ENCODE results near the gene PTTG1IP.

PTTG1IP gene

DNA sequence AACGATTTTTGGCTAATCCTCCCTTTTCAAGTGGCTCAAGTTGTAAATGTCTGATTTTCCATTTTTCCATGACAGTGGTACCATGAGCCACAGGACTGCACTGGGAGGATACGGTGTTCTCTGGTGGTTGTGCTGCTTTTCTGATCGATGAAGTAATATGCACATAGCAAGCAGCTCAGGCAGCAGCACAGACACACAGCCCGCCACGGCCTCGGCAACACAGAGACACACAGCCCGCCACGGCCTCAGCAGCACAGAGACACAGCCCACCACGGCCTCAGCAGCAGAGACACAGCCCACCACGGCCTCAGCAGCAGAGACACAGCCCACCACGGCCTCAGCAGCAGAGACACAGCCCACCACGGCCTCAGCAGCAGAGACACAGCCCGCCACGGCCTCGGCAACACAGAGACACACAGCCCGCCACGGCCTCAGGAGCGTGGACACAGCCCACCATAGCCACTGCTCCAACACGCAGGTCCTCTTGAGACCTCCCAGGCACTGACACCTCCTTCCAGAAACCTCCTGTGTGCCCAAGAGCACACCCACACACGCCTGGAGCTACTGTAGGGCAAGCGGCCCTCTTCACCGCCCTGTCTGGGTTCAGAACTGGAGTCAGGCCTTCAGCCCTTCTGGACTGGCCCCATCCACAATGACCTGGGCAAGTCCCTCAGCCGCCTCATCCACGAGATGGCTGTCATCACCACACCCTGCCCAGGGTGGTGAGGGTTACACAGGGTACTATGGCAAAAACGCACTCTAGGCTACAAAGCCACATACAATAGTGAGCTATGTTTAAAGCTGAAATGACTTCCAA lies 10.4 kb downstream of the PTTG1IP start:
- no peak for DNase-seq (ENCODE audit: low read depth)

GRCh38 chr21:44858791-44859190 lies 14.7 kb downstream of the PTTG1IP start:
- no peak for DNase-seq (ENCODE audit: low read depth)

- DNase-seq (ENCODE audit: low read depth): no peak
Measured at GRCh38 chr21:44858291-44858690, 15.2 kb downstream of the PTTG1IP start.

GRCh38 chr21:44857127-44857892 lies 16.2 kb downstream of the PTTG1IP start:
- no peak for DNase-seq (ENCODE audit: low read depth)

DNA sequence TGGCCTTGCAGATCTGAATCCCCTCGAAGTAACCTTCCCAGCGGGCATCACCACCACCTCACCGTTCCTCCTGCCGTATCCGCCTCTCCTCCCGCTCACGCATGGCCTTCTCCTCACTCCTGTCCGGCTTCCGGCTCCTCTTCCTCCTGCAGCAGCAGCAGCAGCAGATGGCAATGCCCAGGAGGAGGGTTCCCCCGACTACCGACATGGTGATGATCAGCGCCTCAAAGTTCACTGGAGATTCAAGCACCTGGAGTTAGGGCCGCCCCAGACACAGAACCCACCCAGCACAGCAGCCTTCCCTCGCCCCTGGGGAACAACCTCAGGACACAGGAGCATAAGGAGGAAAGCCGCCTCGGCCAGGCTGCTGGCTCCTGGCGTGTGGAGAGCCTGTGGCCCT lies 17.4 kb downstream of the PTTG1IP start:
- DNase-seq (ENCODE audit: low read depth): no peak

- no peak for DNase-seq (ENCODE audit: low read depth)
Measured at GRCh38 chr21:44855572-44855971, 17.9 kb downstream of the PTTG1IP start.

DNA sequence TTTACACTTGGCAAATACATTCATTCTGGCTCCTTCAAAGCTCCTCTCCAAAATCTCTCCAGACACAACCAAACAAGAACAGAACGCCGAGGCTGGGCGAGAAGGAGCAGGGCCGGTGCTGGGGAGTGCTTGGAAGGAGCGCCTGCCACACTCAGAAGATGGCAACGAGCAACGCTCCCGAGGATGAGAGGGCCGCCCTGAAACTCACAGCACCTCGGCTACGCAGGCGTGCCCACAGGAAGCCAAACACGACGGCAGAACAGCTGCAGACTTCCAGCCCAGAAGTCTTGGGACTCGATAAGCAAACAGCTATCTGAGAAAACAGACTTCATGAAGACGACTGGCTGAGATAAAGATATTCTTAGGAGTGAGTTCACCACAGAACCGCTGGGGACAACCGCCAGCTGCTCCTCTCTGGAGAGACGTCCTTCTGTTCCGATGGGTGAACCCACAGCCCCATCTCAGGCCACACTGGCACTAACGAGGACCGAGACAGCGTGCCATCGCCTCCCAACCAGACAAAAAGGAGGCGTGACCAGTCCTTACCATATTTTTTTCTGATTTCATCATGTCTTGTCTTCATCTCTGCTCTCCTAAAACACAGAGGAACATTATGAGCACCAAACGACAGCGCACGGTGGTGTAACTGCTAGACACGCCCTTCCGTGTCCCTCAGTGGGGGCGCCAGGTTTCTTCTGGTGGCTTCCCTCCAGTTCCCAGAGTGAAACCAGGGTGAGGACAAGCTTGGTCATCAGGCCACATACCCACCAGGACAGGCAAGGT lies 18.6 kb downstream of the PTTG1IP start:
- no peak for DNase-seq (ENCODE audit: low read depth)

DNA sequence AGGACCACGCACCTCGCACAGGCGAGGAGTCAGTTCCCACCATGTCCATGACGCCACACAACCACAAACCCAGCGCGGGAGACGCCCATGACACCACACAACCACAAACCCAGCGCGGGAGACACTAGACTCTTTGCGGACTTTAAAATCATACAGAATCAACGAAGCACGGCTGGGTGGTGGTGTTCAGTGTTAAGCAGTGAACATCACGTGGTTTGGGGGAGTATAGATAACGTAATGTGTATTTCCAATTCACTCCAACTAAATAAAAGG lies 19.2 kb downstream of the PTTG1IP start:
- no peak for DNase-seq (ENCODE audit: low read depth)

GRCh38 chr21:44853601-44854390 lies 19.7 kb downstream of the PTTG1IP start:
- DNase-seq (ENCODE audit: low read depth): no peak

DNA sequence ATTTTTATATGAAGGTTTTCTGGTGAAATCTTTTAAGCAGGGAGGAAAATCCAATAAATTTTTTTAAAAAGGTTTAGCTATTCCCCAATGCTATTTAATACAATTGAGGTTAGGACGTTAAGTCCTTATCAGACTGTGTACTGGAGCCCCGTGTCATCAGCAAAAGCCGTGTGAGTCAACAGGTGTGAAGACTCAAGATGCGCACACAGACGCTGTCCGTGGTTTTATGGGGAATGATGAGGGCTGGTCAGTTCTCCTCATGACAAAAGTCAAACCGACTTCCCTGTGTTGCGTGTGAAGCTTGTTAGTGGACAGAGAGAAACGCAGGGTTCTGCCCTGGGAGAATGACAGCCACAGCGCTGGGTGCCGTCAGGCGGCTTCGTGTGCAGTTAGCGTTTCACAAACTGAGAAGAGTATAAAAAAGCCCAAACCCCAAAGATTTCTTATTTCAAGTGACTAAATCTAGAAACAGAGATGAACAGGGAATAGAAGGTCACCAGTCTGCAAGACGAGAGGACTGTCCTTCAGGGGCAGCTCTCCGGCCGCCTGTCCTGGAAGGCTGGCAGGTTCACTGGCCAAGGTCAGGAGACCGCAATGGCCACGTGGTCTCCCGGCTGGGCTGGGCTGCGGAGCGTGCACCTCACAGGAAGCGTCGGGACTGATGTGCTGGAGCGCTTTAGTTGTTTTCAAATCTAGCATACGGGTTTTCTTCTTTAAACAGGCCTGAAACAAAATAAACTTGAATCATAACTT lies 22.4 kb downstream of the PTTG1IP start:
- DNase-seq (ENCODE audit: low read depth): no peak

DNA sequence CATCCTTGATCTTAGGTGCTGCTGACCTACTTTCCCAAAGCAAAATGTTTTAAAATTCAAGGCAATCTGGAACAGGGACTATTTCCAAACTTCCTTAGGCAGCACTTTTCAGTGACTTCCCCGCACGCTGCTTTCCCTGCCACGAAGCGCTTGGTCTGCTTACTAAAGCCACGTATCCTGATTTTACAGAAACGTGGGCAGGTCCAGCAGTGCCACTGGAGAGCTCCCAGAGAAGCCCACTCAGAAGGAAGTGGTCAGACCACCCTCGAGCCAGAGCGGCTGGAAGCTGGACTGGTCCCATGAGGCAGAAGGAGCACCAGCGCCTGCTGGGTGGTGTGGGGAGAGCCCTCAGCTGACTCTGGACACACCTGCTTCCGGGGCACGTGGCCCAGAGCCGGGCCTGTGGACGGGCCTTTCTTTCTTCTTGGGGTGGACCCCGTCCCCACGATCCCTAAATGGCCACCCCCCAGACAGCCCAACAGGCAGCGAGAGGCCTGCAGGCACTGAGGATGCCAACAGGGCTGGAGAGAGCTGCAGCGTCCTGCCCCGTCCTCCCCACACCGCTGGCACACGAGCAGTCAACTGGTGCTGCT lies 23.2 kb downstream of the PTTG1IP start:
- no peak for DNase-seq (ENCODE audit: low read depth)

- no peak for DNase-seq (ENCODE audit: low read depth)
Measured at GRCh38 chr21:44849616-44850130, 23.8 kb downstream of the PTTG1IP start.

GRCh38 chr21:44848821-44849521 lies 24.5 kb downstream of the PTTG1IP start:
- DNase-seq (ENCODE audit: low read depth): no peak

DNA sequence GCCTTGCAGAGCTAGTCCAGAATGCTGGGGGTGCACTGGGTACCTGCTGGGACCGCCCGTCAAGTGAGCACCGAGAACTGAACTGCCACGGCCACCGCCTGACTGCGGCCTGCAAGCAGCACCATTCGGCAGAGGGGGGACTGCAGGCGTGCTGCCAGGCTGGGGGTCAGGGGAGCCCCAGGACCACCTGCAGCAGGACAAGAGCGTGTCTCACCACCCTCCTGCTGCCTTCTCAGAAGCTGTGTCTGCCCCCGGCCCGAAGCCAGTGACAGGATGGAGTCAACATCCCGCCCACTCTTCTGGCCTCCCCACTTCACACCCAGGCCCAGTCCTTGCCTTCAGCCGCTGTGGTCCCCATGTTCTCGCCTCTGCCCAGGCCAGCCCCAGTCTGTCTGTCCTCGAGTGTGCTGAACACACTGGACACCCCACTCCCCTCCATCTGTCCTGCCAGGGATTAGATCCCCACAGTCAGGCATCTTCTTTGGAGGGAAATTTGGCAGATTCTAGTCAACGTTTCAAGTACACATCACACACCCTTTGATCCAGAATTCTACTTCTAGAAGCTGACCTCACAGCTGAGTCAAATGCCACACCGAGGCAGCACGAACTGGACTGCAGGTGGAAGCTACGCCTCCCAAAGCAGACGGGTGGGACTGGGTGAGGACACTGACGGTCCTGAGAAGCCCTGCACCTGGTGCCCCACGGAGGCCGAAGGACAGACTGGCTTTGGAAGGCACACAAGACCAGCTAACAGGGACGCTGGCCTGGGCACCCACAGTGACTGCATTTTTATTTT lies 26.0 kb downstream of the PTTG1IP start:
- no peak for DNase-seq (ENCODE audit: low read depth)

DNA sequence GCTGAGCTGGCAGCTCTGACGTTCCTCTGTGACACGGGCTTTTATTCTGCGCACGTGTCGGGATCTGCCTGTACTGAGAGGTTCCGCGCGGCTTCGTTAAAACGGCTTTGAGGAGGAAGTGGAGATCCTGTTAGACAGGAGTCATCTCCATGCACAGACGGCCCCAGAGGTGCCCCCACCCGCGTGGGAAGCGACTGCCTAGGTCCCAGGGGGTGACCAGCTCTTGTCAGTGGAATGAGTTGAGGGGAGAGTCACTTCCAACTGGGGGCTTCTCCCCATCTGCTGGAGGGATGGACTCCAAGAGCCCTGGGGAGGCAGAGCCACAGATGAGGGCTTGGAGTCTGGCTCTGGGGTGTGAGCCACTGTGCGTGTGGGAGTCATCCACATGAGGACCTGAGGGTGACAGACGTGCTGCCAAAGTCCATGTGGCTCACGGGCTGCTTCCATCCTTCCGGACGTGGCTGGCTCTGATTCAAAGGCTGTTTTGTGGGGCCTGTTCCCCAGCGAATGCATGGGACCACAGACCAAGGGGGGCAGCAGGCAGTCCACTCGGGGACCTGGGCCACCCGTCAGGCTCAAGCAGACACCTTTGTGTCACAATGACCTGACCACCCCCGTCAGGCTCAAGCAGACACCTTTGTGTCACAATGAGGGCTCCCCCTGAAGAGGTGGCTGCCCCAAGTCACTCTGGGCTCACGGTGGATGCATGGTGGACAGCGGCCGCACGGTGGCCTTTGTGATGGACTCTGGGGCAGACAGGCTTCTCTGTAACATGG lies 26.8 kb downstream of the PTTG1IP start:
- no peak for DNase-seq (ENCODE audit: low read depth)

DNA sequence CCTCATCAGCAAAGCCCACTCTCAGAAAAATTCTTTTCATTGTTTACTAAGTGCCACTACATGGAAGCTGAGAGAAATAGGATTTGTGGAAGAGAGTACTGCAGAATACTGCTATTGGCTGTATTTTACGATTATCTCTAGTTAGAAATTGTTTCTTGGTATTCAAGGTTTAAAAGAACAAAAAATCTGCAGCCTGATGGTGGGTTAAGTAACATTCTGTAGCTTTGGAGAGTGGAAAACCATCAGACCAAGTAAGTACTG lies 27.3 kb downstream of the PTTG1IP start:
- no peak for DNase-seq (ENCODE audit: low read depth)

DNA sequence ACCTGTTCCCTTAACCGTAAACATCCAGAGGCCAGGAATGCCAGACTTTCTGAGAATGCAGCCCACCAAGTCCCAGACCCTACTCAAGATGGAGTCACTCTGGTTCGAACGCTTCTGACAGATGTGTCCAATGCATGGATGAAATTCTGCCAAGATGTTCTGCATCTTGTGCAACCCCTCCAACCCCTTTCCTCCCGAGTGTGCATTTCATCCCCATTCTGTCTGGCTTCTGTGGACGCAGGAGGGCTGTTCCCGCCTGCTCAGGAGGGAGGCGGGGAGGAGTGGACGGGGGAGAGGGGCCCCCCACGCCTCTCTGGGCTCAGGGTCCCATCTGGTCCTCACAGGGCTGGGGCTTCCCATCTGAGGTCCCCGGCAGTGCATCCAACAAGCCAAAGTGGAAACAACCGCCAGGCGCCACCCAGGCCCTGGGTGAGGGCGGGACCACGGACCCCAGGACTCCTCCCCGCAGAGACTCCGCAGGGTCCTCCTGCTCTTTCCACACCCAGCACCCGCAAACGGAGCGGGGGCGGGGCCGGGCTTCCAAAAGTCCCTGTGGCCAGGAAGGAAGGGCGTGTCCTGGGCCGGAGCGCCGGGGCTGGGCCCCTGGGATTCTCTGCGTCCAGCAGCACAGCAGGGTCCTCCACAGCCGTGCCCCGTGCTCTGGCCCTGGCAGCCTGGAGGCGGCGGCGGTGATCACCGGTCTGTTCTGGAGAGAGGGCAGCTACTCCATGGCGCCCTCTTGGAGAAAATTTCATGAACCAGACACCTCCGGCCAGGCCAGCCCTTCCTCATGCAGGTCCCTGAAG lies 27.9 kb downstream of the PTTG1IP start:
- DNase-seq (ENCODE audit: low read depth): peak; percentile 19

GRCh38 chr21:44844256-44844655 lies 29.2 kb downstream of the PTTG1IP start:
- DNase-seq (ENCODE audit: low read depth): no peak

All from stimulated activated CD8-positive, alpha-beta memory T cell treated with anti-CD3 and anti-CD28 coated beads, Interleukin-12 subunit alpha, Interleukin-12 subunit beta, amount 100 ng/mL, for 4 hours (primary cell).